GM23248 (cell line): ENCODE results near the gene NR3C1. TPM values are rescaled to one million over a fixed set of nuclear protein-coding genes. Genes with fewer than 3 reads are reported as not detected.
A peak's percentile ranks its signal among the peaks of the same experiment; 100 is the strongest.

ENCODE experiments used
- DNase-seq: peaks from one replicate; pipeline ENCODE4 v3.0.0-alpha.2; 2015
- H2AFZ ChIP-seq: fragments of 200-600 bp; sonication (generic); 2 replicates; pipeline ENCODE4 v1.6.1; 2016; ENCODE audit warnings: antibody characterized with exemption
- H3F3A ChIP-seq: fragments of 200-600 bp; sonication (generic); 2 replicates; pipeline ENCODE4 v1.6.1; 2016; ENCODE audit warnings: mild to moderate bottlenecking, antibody characterized with exemption, mixed run types; ENCODE audit not compliant: insufficient read depth
- H3K27ac ChIP-seq: fragments of 200-600 bp; sonication (generic); 2 replicates; pipeline ENCODE4 v1.5.1; 2016; ENCODE audit warnings: mild to moderate bottlenecking
- H3K27me3 ChIP-seq: fragments of 200-600 bp; sonication (generic); replicated peaks from 2 replicates; pipeline ENCODE4 v1.6.1; 2016; ENCODE audit warnings: mild to moderate bottlenecking; ENCODE audit not compliant: insufficient read depth
- H3K36me3 ChIP-seq: fragments of 200-600 bp; sonication (generic); 2 replicates; pipeline ENCODE4 v1.6.1; 2016; ENCODE audit warnings: low read depth, mild to moderate bottlenecking
- H3K4me1 ChIP-seq: fragments of 200-600 bp; sonication (generic); 2 replicates; pipeline ENCODE4 v1.6.1; 2016; ENCODE audit warnings: mild to moderate bottlenecking; ENCODE audit not compliant: insufficient read depth
- H3K4me2 ChIP-seq: fragments of 200-600 bp; sonication (generic); one replicate; pipeline ENCODE4 v1.6.1; 2016; ENCODE audit warnings: mild to moderate bottlenecking; ENCODE audit not compliant: unreplicated experiment
- H3K4me3 ChIP-seq: fragments of 200-600 bp; sonication (generic); 2 replicates; pipeline ENCODE4 v1.5.1; 2016; ENCODE audit warnings: mild to moderate bottlenecking
- H3K79me2 ChIP-seq: fragments of 200-600 bp; sonication (generic); 2 replicates; pipeline ENCODE4 v1.6.1; 2016; ENCODE audit warnings: mild to moderate bottlenecking; ENCODE audit not compliant: insufficient read depth
- H3K9ac ChIP-seq: fragments of 200-600 bp; sonication (generic); 2 replicates; pipeline ENCODE4 v1.6.1; 2016; ENCODE audit warnings: mild to moderate bottlenecking
- H3K9me2 ChIP-seq: fragments of 200-600 bp; sonication (generic); 2 replicates; pipeline ENCODE4 v1.6.1; 2016; ENCODE audit warnings: mixed run types, mild to moderate bottlenecking, moderate library complexity; ENCODE audit not compliant: insufficient read depth
- H3K9me3 ChIP-seq: fragments of 200-600 bp; sonication (generic); one replicate; pipeline ENCODE4 v1.6.1; 2017; ENCODE audit warnings: low read depth
- H4K20me1 ChIP-seq: fragments of 200-600 bp; sonication (generic); 2 replicates; pipeline ENCODE4 v1.6.0; 2016; ENCODE audit not compliant: insufficient read depth
- EZH2 ChIP-seq: fragments of 200-600 bp; sonication (generic); IDR thresholded peaks from 2 replicates; pipeline ENCODE4 v1.6.1; 2018; ENCODE audit warnings: antibody characterized with exemption, mild to moderate bottlenecking; ENCODE audit not compliant: insufficient read depth, poor library complexity, severe bottlenecking
- EZH2phosphoT487 ChIP-seq: fragments of 200-600 bp; sonication (generic); IDR thresholded peaks from 2 replicates; pipeline ENCODE4 v1.6.1; 2018; ENCODE audit warnings: antibody characterized with exemption, moderate library complexity, mild to moderate bottlenecking, low read depth; ENCODE audit not compliant: insufficient read depth
- WGBS, 2 experiments: methylation state at CpG; one replicate each; pipeline ENCODE4 v1.1.6; 2015 to 2017; ENCODE audit warnings: low lambda C conversion rate in 2 of 2, low coverage in 1 of 2; ENCODE audit errors: missing lambda C conversion rate in 2 of 2; 5-methylcytosine and 5-hydroxymethylcytosine counted together
- in situ Hi-C: fragments of 300-500 bp; cut with MboI; formaldehyde crosslinking; loops from 2 replicates; pipeline ENCODE4 v1.15.0; 2020
- polyA plus RNA-seq: library from polyadenylated mRNA; unstranded; fragments of >200 nt; fragmentation: Nextera tagmentation; extraction: Ambion mirVana; gene quantifications from 2 replicates; pipeline ENCODE4 v1.2.1, GENCODE V29; 2016
- total RNA-seq: library from RNA; depleted of rRNA; stranded (reverse); fragments of >200 nt; shearing (Covaris generic); gene quantifications from 2 replicates; pipeline ENCODE4 v1.2.3, GENCODE V29; 2014

NR3C1 gene
- total and polyA plus RNA-seq, 2 experiments from 2014 or later, result 103 to 121 TPM

- in situ Hi-C loops, result no loop called here
- H3K27me3 ChIP-seq, result no peaks in the 10 kb centered on the region
- peaks cover 41% of the 10 kb centered on the region for H3F3A ChIP-seq
- H3K36me3 ChIP-seq, result no peaks in the 10 kb centered on the region
- H3K4me2 ChIP-seq, result peak overlapping the region; percentile 98
- no peaks in the 10 kb centered on the region for H3K79me2 ChIP-seq
- peak; percentile 99 for DNase-seq
- TF ChIP-seq EZH2phosphoT487 (no peak), EZH2 (no peak)
- no peaks in the 10 kb centered on the region for H3K9me2 ChIP-seq
- no peaks in the 10 kb centered on the region for H3K9me3 ChIP-seq
- peak overlapping the region; percentile 93 for H3K9ac ChIP-seq
- H3K4me3 ChIP-seq, result peak overlapping the region; percentile 70
- WGBS, 2 experiments, result 1% methylated on average over 16 of the region's 16 CpGs
- H4K20me1 ChIP-seq, result no peaks in the 10 kb centered on the region
- H3K4me1 ChIP-seq, result peaks cover 53% of the 10 kb centered on the region
- H2AFZ ChIP-seq, result peak overlapping the region; percentile 78
- peak overlapping the region; percentile 100 for H3K27ac ChIP-seq
Measured at GRCh38 chr5:143244000-143244736, 159.3 kb downstream of the NR3C1 start.

GRCh38 chr5:143243103-143243502, 160.4 kb downstream of the NR3C1 start:
- no peaks in the 10 kb centered on the region for H3K36me3 ChIP-seq
- no peaks in the 10 kb centered on the region for H3K27me3 ChIP-seq
- H2AFZ ChIP-seq, result no peak overlapping the region
- no peaks in the 10 kb centered on the region for H3K9me3 ChIP-seq
- no peaks in the 10 kb centered on the region for H3K79me2 ChIP-seq
- peaks cover 44% of the 10 kb centered on the region for H3K4me1 ChIP-seq
- 86 to 90% methylated on average over 6 of the region's 6 CpGs for WGBS, 2 experiments
- peak overlapping the region; percentile 70; the same call in 1 of the 2 replicates for H3K4me3 ChIP-seq
- no peaks in the 10 kb centered on the region for H3K9me2 ChIP-seq
- H4K20me1 ChIP-seq, result no peaks in the 10 kb centered on the region
- H3K9ac ChIP-seq, result peak overlapping the region; percentile 93
- H3F3A ChIP-seq, result peaks cover 35% of the 10 kb centered on the region
- H3K27ac ChIP-seq, result peak overlapping the region; percentile 100
- peak overlapping the region; percentile 78 for H3K4me2 ChIP-seq
- in situ Hi-C loops, result no loop called here
- TF ChIP-seq EZH2 (no peak), EZH2phosphoT487 (no peak)
- no peak for DNase-seq

GRCh38 chr5:143241892-143242291, 161.6 kb downstream of the NR3C1 start:
- Histone ChIP-seq H3K79me2 (no peaks in the 10 kb centered on the region), H3K27ac (peak overlapping the region; percentile 100; the same call in 1 of the 2 replicates), H3F3A (peaks cover 35% of the 10 kb centered on the region), H3K27me3 (no peaks in the 10 kb centered on the region), H3K4me3 (peak overlapping the region; percentile 12; the same call in 1 of the 2 replicates), H3K36me3 (no peaks in the 10 kb centered on the region), H3K4me1 (peaks cover 44% of the 10 kb centered on the region), H3K4me2 (peak overlapping the region; percentile 78), H3K9me3 (no peaks in the 10 kb centered on the region), H4K20me1 (no peaks in the 10 kb centered on the region), H2AFZ (no peak overlapping the region), H3K9me2 (no peaks in the 10 kb centered on the region), H3K9ac (peak overlapping the region; percentile 93; the same call in 1 of the 2 replicates)
- WGBS, 2 experiments, result 0 to 6% methylated on average over 1 of the region's 1 CpG
- in situ Hi-C loops, result no loop called here
- DNase-seq, result peak; percentile 63
- TF ChIP-seq EZH2 (no peak), EZH2phosphoT487 (no peak)

- Histone ChIP-seq H3F3A (peaks cover 30% of the 10 kb centered on the region), H2AFZ (no peak overlapping the region)
Measured at GRCh38 chr5:143239882-143240518, 163.5 kb downstream of the NR3C1 start.

More at GRCh38 chr5:143239882-143240518, 163.5 kb downstream of the NR3C1 start:
- Histone ChIP-seq H4K20me1 (no peaks in the 10 kb centered on the region), H3K4me3 (no peak overlapping the region), H3K9me2 (no peaks in the 10 kb centered on the region), H3K9me3 (no peaks in the 10 kb centered on the region), H3K36me3 (no peaks in the 10 kb centered on the region), H3K9ac (no peak overlapping the region), H3K4me2 (no peak overlapping the region), H3K27ac (no peak overlapping the region), H3K79me2 (no peaks in the 10 kb centered on the region), H3K4me1 (peaks cover 38% of the 10 kb centered on the region), H3K27me3 (no peaks in the 10 kb centered on the region)
- in situ Hi-C loops, result no loop called here
- TF ChIP-seq EZH2, result no peak
- TF ChIP-seq EZH2phosphoT487, result no peak
- WGBS, 2 experiments, result 87 to 89% methylated on average over 5 of the region's 5 CpGs
- no peak for DNase-seq
